Endothelial cell (in vitro differentiated cells): Measurements from ENCODE around the gene ZNF497. TPM values are rescaled to one million over a fixed set of nuclear protein-coding genes. Genes with fewer than 3 reads are reported as not detected.

ENCODE experiments used
- DNase-seq: peaks from one replicate; pipeline ENCODE4 v3.0.0; 2021; ENCODE audit warnings: low spot score
- H3K27ac Mint-ChIP-seq: one replicate; pipeline ENCODE4 v1.8.0; 2021; ENCODE audit warnings: mixed read lengths, inconsistent platforms; ENCODE audit not compliant: unreplicated experiment
- H3K27me3 Mint-ChIP-seq: one replicate; pipeline ENCODE4 v1.8.0; 2021; ENCODE audit warnings: mild to moderate bottlenecking, moderate library complexity, mixed read lengths, inconsistent platforms; ENCODE audit not compliant: unreplicated experiment
- H3K36me3 Mint-ChIP-seq: one replicate; pipeline ENCODE4 v1.8.0; 2021; ENCODE audit warnings: mild to moderate bottlenecking, low read depth, mixed read lengths, inconsistent platforms; ENCODE audit not compliant: unreplicated experiment
- H3K4me1 Mint-ChIP-seq: one replicate; pipeline ENCODE4 v1.8.0; 2021; ENCODE audit warnings: mild to moderate bottlenecking, mixed read lengths, inconsistent platforms; ENCODE audit not compliant: unreplicated experiment
- H3K4me3 Mint-ChIP-seq: one replicate; pipeline ENCODE4 v1.8.0; 2021; ENCODE audit warnings: mild to moderate bottlenecking, mixed read lengths, inconsistent platforms; ENCODE audit not compliant: unreplicated experiment
- H3K9me3 Mint-ChIP-seq: one replicate; pipeline ENCODE4 v1.8.0; 2021; ENCODE audit warnings: mixed read lengths, inconsistent platforms; ENCODE audit not compliant: unreplicated experiment
- CTCF ChIP-seq: fragments of 200-600 bp; sonication (generic); IDR thresholded peaks from one replicate; pipeline ENCODE4 v1.5.0; 2021; ENCODE audit warnings: antibody characterized with exemption; ENCODE audit not compliant: unreplicated experiment
- total RNA-seq: library from RNA; stranded (reverse); fragmentation: NEBNext Ultra II Directional; extraction: Animal tissue kit (Norgen Biotek cat#: 25700); gene quantifications from one replicate; pipeline ENCODE4 v1.2.1, GENCODE V29; 2021; ENCODE audit not compliant: unreplicated experiment

ZNF497 gene
- total RNA-seq, 1 donor from 2014 or later = 3.6 TPM

DNA sequence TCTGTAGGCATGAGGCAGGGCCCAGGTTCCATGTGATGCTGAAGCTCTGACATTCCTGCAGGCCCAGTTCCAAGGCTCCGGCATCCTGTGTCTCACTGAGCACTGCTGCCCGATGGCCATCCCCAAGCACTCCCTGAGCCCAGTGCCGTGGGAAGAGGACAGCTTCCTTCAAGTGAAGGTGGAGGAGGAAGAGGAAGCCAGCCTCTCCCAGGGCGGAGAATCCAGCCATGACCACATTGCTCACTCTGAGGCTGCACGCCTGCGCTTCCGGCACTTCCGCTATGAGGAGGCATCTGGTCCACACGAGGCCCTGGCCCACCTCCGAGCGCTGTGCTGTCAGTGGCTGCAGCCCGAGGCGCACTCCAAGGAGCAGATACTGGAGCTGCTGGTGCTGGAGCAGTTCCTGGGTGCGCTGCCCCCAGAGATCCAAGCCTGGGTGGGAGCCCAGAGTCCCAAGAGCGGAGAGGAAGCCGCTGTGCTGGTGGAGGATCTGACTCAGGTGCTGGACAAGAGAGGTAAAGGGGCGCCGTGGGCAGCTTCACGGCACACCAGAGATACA is 27.8 kb downstream of the ZNF497 start:
- peaks cover 3% of the 10 kb centered on the region for H3K27me3 Mint-ChIP-seq
- TF ChIP-seq CTCF = no peak
- H3K9me3 Mint-ChIP-seq = no peaks in the 10 kb centered on the region
- H3K4me1 Mint-ChIP-seq = peaks cover 20% of the 10 kb centered on the region
- peaks cover 32% of the 10 kb centered on the region for H3K36me3 Mint-ChIP-seq
- H3K27ac Mint-ChIP-seq = no peak overlapping the region
- DNase-seq = no peak
- H3K4me3 Mint-ChIP-seq = no peak overlapping the region

DNA sequence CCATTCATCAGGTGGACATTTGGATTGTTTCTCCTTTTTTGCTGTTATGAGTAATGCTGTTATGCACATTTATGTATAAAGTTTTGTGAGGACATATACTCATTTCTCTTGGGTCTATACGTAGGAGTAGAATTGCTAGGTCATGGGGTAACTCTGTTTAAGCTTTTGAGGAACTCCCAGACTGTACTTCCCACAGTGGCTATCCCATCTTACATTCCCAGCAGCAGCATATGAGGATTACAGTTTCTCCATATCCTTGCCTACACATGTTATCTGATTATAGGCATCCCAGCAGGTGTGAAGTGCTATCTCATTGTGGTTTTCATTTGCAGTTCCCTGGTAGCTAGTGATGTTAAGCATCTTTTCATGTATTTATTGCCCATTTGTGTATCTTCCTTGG is 29.9 kb downstream of the ZNF497 start:
- H3K27ac Mint-ChIP-seq = no peak overlapping the region
- peaks cover 10% of the 10 kb centered on the region for H3K4me1 Mint-ChIP-seq
- H3K4me3 Mint-ChIP-seq = no peak overlapping the region
- TF ChIP-seq CTCF = no peak
- peaks cover 15% of the 10 kb centered on the region for H3K36me3 Mint-ChIP-seq
- no peak for DNase-seq
- H3K9me3 Mint-ChIP-seq = no peaks in the 10 kb centered on the region
- peaks cover 3% of the 10 kb centered on the region for H3K27me3 Mint-ChIP-seq

DNA sequence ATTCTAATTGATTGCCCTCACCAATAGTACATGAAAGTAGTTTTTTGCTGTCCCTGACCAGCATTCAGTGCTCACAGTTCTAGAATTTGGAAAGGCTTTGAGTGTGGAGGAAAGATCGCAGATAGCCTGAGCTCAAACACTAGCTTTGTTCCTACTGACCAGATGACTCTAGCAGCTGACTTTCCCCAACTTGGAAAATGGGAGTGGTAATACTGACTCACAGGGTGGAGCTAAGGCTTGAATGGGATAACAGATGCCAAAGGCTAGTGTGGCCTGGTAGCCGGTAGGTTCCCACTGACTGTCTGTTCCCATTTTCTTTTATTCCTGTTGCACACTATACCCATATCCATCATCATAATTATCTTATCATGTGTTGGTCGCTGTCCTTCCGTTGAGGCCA is 32.1 kb downstream of the ZNF497 start:
- no peak for DNase-seq
- Mint-ChIP-seq H3K36me3 (peaks cover 10% of the 10 kb centered on the region), H3K27ac (no peak overlapping the region), H3K9me3 (no peaks in the 10 kb centered on the region), H3K4me1 (peaks cover 10% of the 10 kb centered on the region), H3K27me3 (peaks cover 3% of the 10 kb centered on the region), H3K4me3 (no peak overlapping the region)
- TF ChIP-seq CTCF = no peak

DNA sequence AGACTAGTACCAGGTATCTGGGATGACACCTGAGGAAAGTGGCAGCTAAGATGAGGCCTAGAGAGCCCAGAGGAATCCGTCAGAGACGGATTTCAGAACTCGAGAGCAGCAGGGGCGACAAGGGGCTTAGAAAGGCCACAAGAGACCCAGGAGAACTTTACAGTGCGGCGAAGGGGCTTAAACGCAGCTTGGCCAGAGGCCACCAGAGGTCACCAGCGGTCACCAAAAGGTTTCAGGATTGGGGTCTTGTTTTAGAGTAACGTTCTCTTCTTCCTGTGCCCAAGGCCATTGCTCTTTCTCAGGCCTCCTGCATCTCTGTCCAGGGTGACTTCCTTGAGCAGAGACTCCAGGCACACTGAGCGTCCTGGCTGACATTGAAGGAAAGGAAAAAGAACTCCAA is 33.6 kb downstream of the ZNF497 start:
- H3K27me3 Mint-ChIP-seq = no peaks in the 10 kb centered on the region
- no peak overlapping the region for H3K27ac Mint-ChIP-seq
- H3K36me3 Mint-ChIP-seq = peaks cover 6% of the 10 kb centered on the region
- no peaks in the 10 kb centered on the region for H3K9me3 Mint-ChIP-seq
- peaks cover 7% of the 10 kb centered on the region for H3K4me1 Mint-ChIP-seq
- peak; percentile 56 for DNase-seq
- no peak for TF ChIP-seq CTCF
- peak overlapping the region; percentile 58 for H3K4me3 Mint-ChIP-seq

DNA sequence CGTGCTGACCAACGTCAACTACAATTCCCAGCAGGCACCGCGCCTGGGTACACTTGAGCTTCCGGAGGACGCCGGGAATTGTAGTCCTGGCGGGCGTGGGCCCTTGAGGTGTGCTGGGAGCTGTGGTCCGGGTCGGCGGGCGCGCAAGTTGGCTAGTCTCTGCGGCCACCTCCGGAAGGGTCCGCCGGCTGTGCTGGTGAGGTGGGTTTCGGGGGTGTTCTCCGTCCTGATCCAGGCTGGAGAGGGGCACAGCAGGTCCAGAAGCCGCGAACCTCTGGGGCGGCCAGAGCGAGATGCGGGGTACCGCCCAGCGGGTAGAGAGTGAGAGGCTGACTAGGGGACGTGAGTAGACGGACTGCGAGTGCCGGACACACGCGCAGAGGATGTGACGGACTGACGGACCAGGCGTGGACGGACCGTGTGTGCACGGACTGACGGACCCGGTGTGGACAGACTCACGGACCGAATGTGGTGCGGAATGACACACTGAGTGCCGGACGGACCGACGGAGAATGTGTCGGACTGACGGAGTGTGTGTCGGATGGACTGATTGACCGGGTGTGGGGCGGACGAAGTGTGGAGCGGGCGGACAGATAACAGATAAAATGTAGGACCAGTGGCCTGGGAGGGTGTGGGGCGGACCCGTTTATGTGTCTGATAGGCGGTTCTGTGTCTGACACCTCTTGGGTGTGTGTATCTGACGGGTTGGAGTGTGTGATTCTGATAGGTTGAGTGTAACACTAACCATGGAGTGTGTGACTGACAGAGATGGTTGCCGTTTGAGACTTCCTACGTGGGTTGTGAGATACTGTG is 35.4 kb downstream of the ZNF497 start, which contains the start of gene ZSCAN22:
Gene ZSCAN22, plus strand, starts transcription at position 81 of the 813 bp plus-strand sequence. CDS start 7,809 bp downstream, outside the sequence.
- H3K9me3 Mint-ChIP-seq = no peaks in the 10 kb centered on the region

More for the DNA sequence above, 35.4 kb downstream of the ZNF497 start, which contains the start of gene ZSCAN22:
- peak; percentile 90 for DNase-seq
- H3K27me3 Mint-ChIP-seq = peaks cover 5% of the 10 kb centered on the region
- no peak within 1 kb of the TSS for H3K27ac Mint-ChIP-seq
- H3K4me1 Mint-ChIP-seq = peaks cover 7% of the 10 kb centered on the region
- peaks cover 14% of the 10 kb centered on the region for H3K36me3 Mint-ChIP-seq
- no peak within 1 kb of the TSS for H3K4me3 Mint-ChIP-seq
- no peak for TF ChIP-seq CTCF
